IPS-18a (cell line): Measurements from ENCODE around the gene DENND1A.

Source experiments
- H3K27ac ChIP-seq: one replicate; pipeline ENCODE4 v1.5.1; 2013; ENCODE audit warnings: low read length
- H3K27me3 ChIP-seq: one replicate; pipeline ENCODE4 v1.6.1; 2013; ENCODE audit warnings: mild to moderate bottlenecking, low read length; ENCODE audit not compliant: control insufficient read depth, insufficient read depth
- H3K36me3 ChIP-seq: one replicate; pipeline ENCODE4 v1.6.1; 2013; ENCODE audit warnings: low read depth, low read length; ENCODE audit not compliant: control insufficient read depth
- H3K4me1 ChIP-seq: one replicate; pipeline ENCODE4 v1.6.1; 2013; ENCODE audit warnings: low read depth, low read length; ENCODE audit not compliant: control insufficient read depth
- H3K4me3 ChIP-seq: one replicate; pipeline ENCODE4 v1.5.1; 2013; ENCODE audit warnings: low read length
- H3K9ac ChIP-seq: one replicate; pipeline ENCODE4 v1.6.1; 2013; ENCODE audit warnings: mild to moderate bottlenecking, low read length, moderate library complexity
- H3K9me3 ChIP-seq: one replicate; pipeline ENCODE4 v1.6.1; 2013; ENCODE audit warnings: low read depth, low read length; ENCODE audit not compliant: control insufficient read depth

Gene DENND1A

DNA sequence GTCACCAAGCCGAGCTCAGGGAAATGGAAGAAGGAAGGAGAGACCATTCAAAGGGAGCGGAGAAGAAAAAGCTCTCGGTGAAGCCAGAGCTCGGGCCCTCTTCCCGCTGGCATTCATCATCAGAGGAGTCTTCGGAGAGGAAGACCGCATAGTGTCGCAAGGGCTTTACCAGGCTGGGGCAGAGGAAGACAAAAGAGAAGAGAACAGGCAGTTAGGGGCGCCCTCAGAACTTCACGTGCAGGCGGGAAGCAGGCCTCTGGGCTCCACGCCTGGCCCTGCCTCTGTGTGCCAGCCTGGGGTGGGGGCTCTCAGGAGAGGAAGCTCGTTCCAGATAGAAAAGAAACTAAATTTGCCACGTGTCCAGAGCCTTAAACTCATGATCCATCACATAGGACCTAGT, 542.2 kb downstream of the DENND1A start:
- Histone ChIP-seq H3K27ac (no peak overlapping the region), H3K4me3 (no peak overlapping the region), H3K9me3 (no peaks in the 10 kb centered on the region), H3K9ac (no peak overlapping the region), H3K27me3 (no peaks in the 10 kb centered on the region), H3K4me1 (no peaks in the 10 kb centered on the region), H3K36me3 (no peaks in the 10 kb centered on the region)

GRCh38 chr9:123383512-123384170, 546.3 kb downstream of the DENND1A start:
- H3K4me1 ChIP-seq: no peaks in the 10 kb centered on the region
- no peaks in the 10 kb centered on the region for H3K27me3 ChIP-seq
- no peaks in the 10 kb centered on the region for H3K36me3 ChIP-seq
- H3K9ac ChIP-seq: no peak overlapping the region
- no peak overlapping the region for H3K27ac ChIP-seq
- H3K9me3 ChIP-seq: no peaks in the 10 kb centered on the region
- no peak overlapping the region for H3K4me3 ChIP-seq

- Histone ChIP-seq H3K9ac (no peak overlapping the region), H3K9me3 (no peaks in the 10 kb centered on the region), H3K4me1 (no peaks in the 10 kb centered on the region), H3K4me3 (no peak overlapping the region), H3K27me3 (no peaks in the 10 kb centered on the region), H3K27ac (no peak overlapping the region), H3K36me3 (no peaks in the 10 kb centered on the region)
Measured at GRCh38 chr9:123382653-123383511, 547.0 kb downstream of the DENND1A start.

DNA sequence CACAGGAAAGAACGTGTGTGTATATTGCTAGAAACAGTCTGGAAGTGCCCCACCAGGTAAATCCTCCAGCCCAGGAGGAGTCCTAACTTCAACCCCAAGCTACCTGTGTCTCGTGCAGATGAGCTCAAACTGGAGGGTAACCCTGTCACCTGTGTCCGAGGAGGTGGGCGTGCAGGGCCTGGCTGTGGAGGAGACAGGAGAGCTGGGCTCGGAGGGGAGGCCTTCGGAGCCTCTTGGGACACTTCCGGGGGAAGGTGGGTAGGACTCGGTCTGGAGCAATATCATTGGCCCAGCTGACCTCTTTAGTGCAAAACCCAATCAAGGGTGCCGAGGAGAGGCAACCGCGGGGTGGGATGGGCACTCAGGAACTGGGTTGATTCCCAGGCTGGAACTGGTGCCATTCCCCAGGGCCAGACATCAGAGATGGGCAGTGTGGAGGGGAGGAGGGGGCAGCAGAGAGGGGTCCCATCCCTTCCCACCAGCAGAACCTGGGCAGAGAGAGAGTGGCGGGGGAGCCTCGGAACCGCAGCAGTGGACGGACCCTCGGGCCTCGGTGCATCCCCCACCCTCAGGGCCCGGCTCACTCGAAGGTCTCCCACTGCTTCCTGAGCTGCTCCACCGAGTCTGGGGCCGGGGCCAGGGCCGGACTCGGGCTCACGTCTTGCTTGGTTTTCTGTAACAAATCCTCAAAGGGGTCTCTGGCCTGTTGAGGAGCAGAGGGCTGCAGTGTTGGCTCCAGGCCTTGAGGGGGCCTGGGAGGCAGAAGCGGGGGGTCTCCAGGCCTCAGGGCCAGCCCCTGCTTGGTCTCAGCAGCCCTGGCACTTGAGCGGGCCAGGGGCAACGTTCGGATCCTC, 548.8 kb downstream of the DENND1A start:
- no peak overlapping the region for H3K9ac ChIP-seq
- H3K9me3 ChIP-seq: no peaks in the 10 kb centered on the region
- H3K27ac ChIP-seq: no peak overlapping the region
- H3K4me1 ChIP-seq: peaks cover 2% of the 10 kb centered on the region
- no peaks in the 10 kb centered on the region for H3K36me3 ChIP-seq
- H3K4me3 ChIP-seq: no peak overlapping the region
- no peaks in the 10 kb centered on the region for H3K27me3 ChIP-seq

DNA sequence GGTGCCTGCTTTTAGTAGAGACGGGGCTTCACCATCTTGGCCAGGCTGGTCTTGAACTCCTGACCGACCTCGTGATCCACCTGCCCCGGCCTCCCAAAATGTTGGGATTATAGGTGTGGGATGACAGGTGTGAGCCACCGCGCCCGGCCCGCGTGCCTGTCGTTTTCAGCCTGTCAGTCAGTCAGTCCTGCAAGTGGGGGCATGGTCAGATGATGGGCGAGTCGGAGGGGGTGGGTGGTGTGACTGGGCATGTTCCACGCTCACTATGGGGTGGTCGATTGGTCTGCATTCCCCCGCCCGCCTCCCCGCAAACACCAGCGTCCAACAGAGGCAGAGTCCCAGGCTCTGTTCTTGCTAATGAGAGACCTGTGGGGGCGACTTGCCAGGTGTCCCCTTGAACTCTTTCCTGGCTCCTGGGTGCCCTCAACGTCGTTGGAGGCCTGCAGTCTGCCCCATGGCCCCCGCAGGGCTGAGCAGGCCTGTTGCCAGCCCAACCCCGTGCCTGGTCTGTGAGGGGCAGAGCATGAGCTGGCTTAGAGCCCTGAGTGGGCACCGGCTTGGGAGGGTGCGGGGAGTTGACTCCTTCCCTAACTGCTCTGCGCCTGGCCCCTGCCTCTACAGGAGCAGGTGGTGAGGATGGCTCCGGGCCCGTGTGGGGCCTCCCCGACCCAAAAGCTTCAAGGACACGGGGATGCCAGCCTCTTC, 550.8 kb downstream of the DENND1A start:
- H3K9ac ChIP-seq: no peak overlapping the region
- no peak overlapping the region for H3K27ac ChIP-seq
- H3K9me3 ChIP-seq: no peaks in the 10 kb centered on the region
- H3K27me3 ChIP-seq: no peaks in the 10 kb centered on the region
- no peak overlapping the region for H3K4me3 ChIP-seq
- no peaks in the 10 kb centered on the region for H3K36me3 ChIP-seq
- peaks cover 14% of the 10 kb centered on the region for H3K4me1 ChIP-seq

DNA sequence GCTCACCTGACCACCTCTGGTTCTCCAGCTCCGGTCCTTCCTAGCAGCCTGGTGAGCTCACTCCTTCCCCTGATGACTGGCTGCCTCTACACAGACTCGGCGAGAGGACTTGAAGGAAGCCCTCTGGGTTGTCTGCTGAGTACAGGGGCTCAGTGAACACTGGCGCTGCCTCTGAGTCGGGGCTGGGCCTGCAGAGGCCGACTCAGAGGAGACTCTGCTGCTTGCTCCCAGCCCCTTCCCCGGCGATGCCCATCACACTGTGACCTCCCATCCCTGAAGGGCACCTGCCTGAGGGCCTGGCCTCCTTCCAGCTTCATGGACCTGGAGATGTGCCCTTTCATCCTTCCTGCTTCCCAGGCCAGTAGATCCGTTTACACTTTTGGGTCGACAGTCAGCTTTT, 551.9 kb downstream of the DENND1A start:
- no peak overlapping the region for H3K27ac ChIP-seq
- H3K27me3 ChIP-seq: no peaks in the 10 kb centered on the region
- H3K36me3 ChIP-seq: no peaks in the 10 kb centered on the region
- no peak overlapping the region for H3K9ac ChIP-seq
- H3K4me3 ChIP-seq: no peak overlapping the region
- no peaks in the 10 kb centered on the region for H3K9me3 ChIP-seq
- H3K4me1 ChIP-seq: peaks cover 16% of the 10 kb centered on the region

- H3K9me3 ChIP-seq: no peaks in the 10 kb centered on the region
- H3K36me3 ChIP-seq: no peaks in the 10 kb centered on the region
- no peak overlapping the region for H3K9ac ChIP-seq
- no peak overlapping the region for H3K27ac ChIP-seq
- peaks cover 16% of the 10 kb centered on the region for H3K4me1 ChIP-seq
- H3K27me3 ChIP-seq: no peaks in the 10 kb centered on the region
- H3K4me3 ChIP-seq: no peak overlapping the region
Measured at GRCh38 chr9:123377211-123377971, 552.5 kb downstream of the DENND1A start.

DNA sequence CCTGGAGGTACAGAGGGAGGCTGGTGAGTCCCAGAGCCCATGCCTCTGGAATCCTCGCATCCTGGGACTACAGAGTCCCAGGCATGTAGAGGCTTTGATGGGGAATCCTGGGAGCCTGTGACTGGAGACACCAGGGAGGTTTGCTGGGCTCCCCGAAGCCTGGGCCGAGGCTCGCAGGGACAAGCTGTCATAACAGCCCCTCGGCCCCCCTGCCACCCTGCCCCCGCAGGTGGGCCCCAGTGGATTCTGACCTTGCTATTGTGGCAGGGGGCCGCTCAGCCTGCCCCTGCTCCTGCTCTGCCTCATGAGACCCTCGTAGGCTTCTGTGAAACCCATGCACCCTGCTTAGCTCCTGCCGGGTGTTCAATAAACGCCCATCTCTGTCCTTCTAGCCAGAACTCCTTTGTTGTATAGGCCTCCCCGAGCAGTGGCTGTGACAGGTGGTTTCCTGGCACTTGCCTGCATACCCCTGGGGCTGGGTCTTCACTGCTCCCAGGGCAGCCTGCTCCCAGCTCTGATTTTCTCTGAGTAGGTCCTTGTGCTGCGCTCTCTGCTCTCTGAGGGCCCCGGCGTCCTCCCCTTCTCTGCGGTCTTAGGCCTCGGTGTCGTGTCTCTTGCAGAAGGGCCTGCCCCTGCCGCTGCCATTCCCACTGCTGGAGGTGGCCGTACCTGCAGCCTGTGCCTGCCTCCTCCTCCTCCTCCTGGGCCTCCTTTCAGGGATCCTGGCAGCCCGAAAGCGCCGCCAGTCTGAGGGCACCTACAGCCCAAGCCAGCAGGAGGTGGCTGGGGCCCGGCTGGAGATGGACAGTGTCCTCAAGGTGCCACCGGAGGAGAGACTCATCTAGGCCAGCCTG, 553.5 kb downstream of the DENND1A start:
- Histone ChIP-seq H3K4me3 (no peak overlapping the region), H3K9me3 (no peaks in the 10 kb centered on the region), H3K27me3 (no peaks in the 10 kb centered on the region), H3K27ac (no peak overlapping the region), H3K9ac (no peak overlapping the region), H3K4me1 (peaks cover 16% of the 10 kb centered on the region), H3K36me3 (no peaks in the 10 kb centered on the region)

DNA sequence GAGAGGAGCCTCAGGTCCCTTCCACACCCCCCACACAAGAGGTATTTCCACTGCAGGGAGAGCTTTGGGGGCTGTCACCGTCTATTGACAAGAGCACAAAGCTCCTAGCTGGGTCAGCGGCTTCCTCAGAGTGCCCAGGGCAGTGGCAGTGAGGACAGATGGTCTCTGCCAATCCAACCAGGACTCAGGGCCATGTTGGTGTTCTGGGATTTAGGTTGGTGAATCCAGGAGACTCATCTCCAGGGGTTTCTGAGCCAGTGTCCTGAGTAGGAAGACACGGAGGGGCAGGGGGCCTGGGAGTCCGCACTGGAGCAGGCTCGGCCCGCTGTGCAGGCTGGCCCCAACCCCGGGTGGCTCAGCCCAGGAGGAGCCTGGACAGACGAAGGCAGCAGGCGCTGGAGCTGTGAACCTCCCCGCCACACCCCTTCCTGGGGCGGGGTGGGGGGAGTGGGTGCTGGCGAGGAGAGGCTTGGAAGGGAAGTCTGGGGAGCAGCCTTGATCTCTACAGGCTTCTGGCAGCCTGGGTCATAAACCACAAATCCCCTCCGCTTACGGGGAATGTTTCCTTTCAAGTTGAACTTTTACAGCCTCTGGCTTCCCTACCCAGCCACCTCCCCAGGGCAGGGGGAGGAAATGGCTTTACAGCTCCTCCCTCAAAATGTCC, 554.3 kb downstream of the DENND1A start:
- Histone ChIP-seq H3K9me3 (no peaks in the 10 kb centered on the region), H3K27ac (no peak overlapping the region), H3K9ac (no peak overlapping the region), H3K4me1 (peaks cover 16% of the 10 kb centered on the region), H3K4me3 (no peak overlapping the region), H3K36me3 (no peaks in the 10 kb centered on the region), H3K27me3 (no peaks in the 10 kb centered on the region)

DNA sequence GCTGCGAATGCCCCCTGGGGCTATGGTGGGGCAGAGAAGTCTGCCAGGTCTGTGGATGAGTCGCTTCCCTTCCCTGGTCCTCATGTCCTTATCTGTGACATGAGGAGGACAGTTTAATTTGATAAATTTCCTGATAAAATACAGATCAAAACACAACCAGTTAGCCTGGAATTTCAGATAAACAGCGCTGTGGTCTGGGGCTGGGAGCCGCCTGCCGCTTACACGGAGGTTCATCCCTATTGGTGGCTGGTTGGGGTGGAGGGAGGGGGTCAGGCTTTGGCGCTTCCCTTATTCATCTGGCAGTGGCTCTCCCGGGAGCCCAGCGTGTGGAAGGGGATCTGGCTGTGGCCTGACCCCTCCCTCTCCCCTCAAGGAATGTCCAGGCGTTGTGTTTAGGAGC, 556.0 kb downstream of the DENND1A start:
- peaks cover 16% of the 10 kb centered on the region for H3K4me1 ChIP-seq
- H3K4me3 ChIP-seq: no peak overlapping the region
- no peak overlapping the region for H3K27ac ChIP-seq
- no peaks in the 10 kb centered on the region for H3K36me3 ChIP-seq
- H3K27me3 ChIP-seq: no peaks in the 10 kb centered on the region
- H3K9me3 ChIP-seq: no peaks in the 10 kb centered on the region
- H3K9ac ChIP-seq: no peak overlapping the region
